HL-60 (cell line): Measurements from ENCODE around the gene RPP21.

Source experiments
- DNase-seq, 2 experiments: peaks; one replicate each; pipeline ENCODE4 v3.0.0-alpha.2; 2010 to 2020; ENCODE audit warnings: low read depth in 1 of 2, low spot score in 1 of 2
- H3K27ac ChIP-seq: fragments of 250-450 bp; sonication (Bioruptor Pico); replicated peaks from 2 replicates; pipeline ENCODE4 v1.5.1; 2020; ENCODE audit warnings: mild to moderate bottlenecking, moderate library complexity
- H3K27me3 ChIP-seq: fragments of 250-450 bp; sonication (Bioruptor Pico); 2 replicates; pipeline ENCODE4 v1.5.1; 2021; ENCODE audit warnings: mild to moderate bottlenecking, moderate library complexity; ENCODE audit not compliant: insufficient read depth, poor library complexity, severe bottlenecking
- H3K4me3 ChIP-seq: replicated peaks from 2 replicates; pipeline ENCODE4 v1.5.1; 2011; ENCODE audit warnings: mild to moderate bottlenecking, control low read depth, low read length; ENCODE audit not compliant: insufficient read depth
- CTCF ChIP-seq: IDR thresholded peaks from one replicate; pipeline ENCODE4 v1.5.1; 2011; ENCODE audit warnings: low read length, control low read depth, inconsistent platforms; ENCODE audit not compliant: insufficient read depth
- GABPA ChIP-seq: IDR thresholded peaks from 2 replicates; pipeline ENCODE4 v1.6.1; 2012; ENCODE audit warnings: low read depth
- POLR2AphosphoS5 ChIP-seq: IDR thresholded peaks from 2 replicates; pipeline ENCODE4 v1.6.1; 2012; ENCODE audit warnings: low read depth
- REST ChIP-seq: IDR thresholded peaks from 2 replicates; pipeline ENCODE4 v1.6.1; 2012; ENCODE audit warnings: low read depth; ENCODE audit not compliant: insufficient replicate concordance
- SPI1 ChIP-seq: IDR thresholded peaks from 2 replicates; pipeline ENCODE4 v1.6.1; 2012; ENCODE audit warnings: low read depth, mild to moderate bottlenecking, borderline replicate concordance

RPP21 gene

DNA sequence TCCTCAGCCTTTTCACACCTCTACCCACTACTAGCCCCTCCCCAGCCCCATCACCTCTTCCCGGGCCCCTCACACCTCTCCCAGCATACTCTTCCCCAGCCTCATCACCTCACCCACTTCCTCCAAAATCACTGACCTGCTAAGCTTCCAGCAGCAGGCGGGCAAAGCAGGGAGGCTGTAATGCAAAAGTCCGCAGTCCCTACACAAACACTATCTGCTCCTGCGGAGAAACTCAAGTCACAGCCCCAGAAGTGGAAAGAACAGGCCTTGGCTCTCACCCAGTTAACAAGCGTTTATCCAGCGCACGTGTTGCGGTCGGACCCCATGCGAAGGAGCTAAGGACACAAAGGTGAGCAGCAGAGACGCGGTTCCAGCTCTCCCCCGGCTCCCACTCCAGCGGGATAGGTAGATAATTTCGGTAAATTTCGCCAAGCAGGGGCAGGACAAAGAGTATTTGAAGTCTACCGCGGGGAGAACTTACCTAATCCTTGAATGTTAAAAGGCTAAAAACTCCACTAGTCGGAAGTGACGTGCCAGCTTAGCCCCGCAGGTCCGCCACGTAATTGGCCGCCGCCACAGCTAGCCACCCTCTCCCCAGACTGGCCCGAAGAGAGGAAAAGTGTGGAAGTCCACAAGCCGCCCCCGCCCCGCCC is 19.0 kb upstream of the RPP21 start:
- H3K4me3 ChIP-seq = peak overlapping the region; percentile 91
- TF ChIP-seq POLR2AphosphoS5 (no peak; the same call in 1 of the 2 replicates), GABPA (peak; percentile 69; the same call in 1 of the 2 replicates)
- DNase-seq = peak in 1 of 2 experiments; percentile 85
- peak overlapping the region; percentile 96 for H3K27ac ChIP-seq
- H3K27me3 ChIP-seq = no peaks in the 10 kb centered on the region

- Histone ChIP-seq H3K27ac (peak within 1 kb of the TSS; percentile 96), H3K27me3 (no peaks in the 10 kb centered on the region), H3K4me3 (peak within 1 kb of the TSS; percentile 91)
- DNase-seq = peak; percentile 68 to 85
- TF ChIP-seq SPI1 (0 out of 2 replicates have a peak, but pooled peaks have one; percentile 16), REST (no peak), CTCF (no peak), GABPA (peak; percentile 78), POLR2AphosphoS5 (peak; percentile 60; the same call in 1 of the 2 replicates)
Observed at GRCh38 chr6:30326526-30327231, 18.3 kb upstream of the RPP21 start, which contains the start of gene TRIM39. Gene TRIM39 (plus strand): TSS chr6:30326927. CDS start chr6:30329318, 2,391 bp downstream.

- no peak for TF ChIP-seq GABPA
- no peak for TF ChIP-seq REST
- no peak; the same call in 1 of the 2 replicates for TF ChIP-seq SPI1
- TF ChIP-seq POLR2AphosphoS5 = no peak
- no peak for TF ChIP-seq CTCF
- no peaks in the 10 kb centered on the region for H3K27me3 ChIP-seq
- H3K27ac ChIP-seq = peak overlapping the region; percentile 96
- H3K4me3 ChIP-seq = peak overlapping the region; percentile 91
- peak in 1 of 2 experiments; percentile 20 for DNase-seq
Observed at GRCh38 chr6:30327232-30327746, 17.7 kb upstream of the RPP21 start.

DNA sequence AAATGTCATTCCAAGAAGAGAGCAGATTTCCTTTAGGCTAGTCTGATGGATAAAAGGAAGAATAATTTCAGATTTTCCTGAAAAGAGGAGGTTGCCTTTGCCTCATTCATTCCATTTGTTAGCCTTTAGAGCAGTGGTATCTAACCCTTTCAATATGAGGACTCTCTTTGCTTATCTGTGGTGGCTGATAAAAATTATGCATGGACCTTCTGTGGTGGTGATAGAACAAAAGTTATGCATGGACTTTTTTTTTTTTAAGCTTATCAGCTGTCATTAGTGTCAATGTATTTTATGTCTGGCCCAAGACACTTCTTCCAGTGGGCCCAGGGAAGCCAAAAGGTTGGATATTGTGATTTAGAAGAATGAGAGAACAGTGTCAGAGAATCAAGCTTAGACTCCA is 16.6 kb upstream of the RPP21 start:
- H3K27ac ChIP-seq = peak overlapping the region; percentile 44
- no peak overlapping the region for H3K4me3 ChIP-seq
- no peak for DNase-seq
- TF ChIP-seq CTCF (no peak), GABPA (no peak)
- no peaks in the 10 kb centered on the region for H3K27me3 ChIP-seq
